Measurements from ENCODE around the gene TUSC2. TPM values are rescaled to one million over a fixed set of nuclear protein-coding genes. Genes with fewer than 3 reads are reported as not detected.

TUSC2 gene
- total and polyA plus RNA-seq, 5 donors: 28.9 to 34.9 (median 31.1) TPM

GRCh38 chr3:50297896-50298725 is 29.9 kb downstream of the TUSC2 start:
- 40% methylated on average over 9 of the region's 9 CpGs for WGBS
- ATAC-seq (no peak), DNase-seq (peak in 1 of 3 donors; percentile 69)
- Histone ChIP-seq H3K9me3 (ENCODE audit: control insufficient read depth, low read length) (no peaks in the 10 kb centered on the region), H3K4me3 (ENCODE audit: low read length) (peak overlapping the region; percentile 38), H3K27me3 (ENCODE audit: control insufficient read depth, insufficient read depth) (no peaks in the 10 kb centered on the region), H3K4me1 (ENCODE audit: control insufficient read depth, insufficient read depth, low read length) (peaks cover 10% of the 10 kb centered on the region), H3K27ac (ENCODE audit: low read length) (no peak overlapping the region)
- intact Hi-C loops (cut with DNase I): no loop called here

GRCh38 chr3:50297384-50297775 is 30.6 kb downstream of the TUSC2 start:
- H3K4me1 ChIP-seq (ENCODE audit: control insufficient read depth, insufficient read depth, low read length): peaks cover 13% of the 10 kb centered on the region
- 91% methylated on average over 2 of the region's 2 CpGs for WGBS
- H3K4me3 ChIP-seq (ENCODE audit: low read length): no peak overlapping the region
- H3K27me3 ChIP-seq (ENCODE audit: control insufficient read depth, insufficient read depth): no peaks in the 10 kb centered on the region
- DNase-seq (peak in 1 of 3 donors; percentile 64), ATAC-seq (no peak)
- H3K9me3 ChIP-seq (ENCODE audit: control insufficient read depth, low read length): no peaks in the 10 kb centered on the region
- intact Hi-C loops (cut with DNase I): no loop called here
- no peak overlapping the region for H3K27ac ChIP-seq (ENCODE audit: low read length)

GRCh38 chr3:50296721-50297383 is 31.2 kb downstream of the TUSC2 start:
- Histone ChIP-seq H3K27me3 (ENCODE audit: control insufficient read depth, insufficient read depth) (no peaks in the 10 kb centered on the region), H3K4me1 (ENCODE audit: control insufficient read depth, insufficient read depth, low read length) (peaks cover 13% of the 10 kb centered on the region), H3K27ac (ENCODE audit: low read length) (no peak overlapping the region), H3K4me3 (ENCODE audit: low read length) (no peak overlapping the region), H3K9me3 (ENCODE audit: control insufficient read depth, low read length) (no peaks in the 10 kb centered on the region)
- intact Hi-C loops (cut with DNase I): no loop called here
- 94% methylated on average over 18 of the region's 18 CpGs for WGBS
- ATAC-seq (no peak), DNase-seq (peak in 1 of 3 donors; percentile 68)

- intact Hi-C loops (cut with DNase I): no loop called here
- ATAC-seq (no peak), DNase-seq (no peak)
- Histone ChIP-seq H3K4me3 (ENCODE audit: low read length) (no peak overlapping the region), H3K27me3 (ENCODE audit: control insufficient read depth, insufficient read depth) (no peaks in the 10 kb centered on the region), H3K27ac (ENCODE audit: low read length) (no peak overlapping the region), H3K9me3 (ENCODE audit: control insufficient read depth, low read length) (no peaks in the 10 kb centered on the region), H3K4me1 (ENCODE audit: control insufficient read depth, insufficient read depth, low read length) (peaks cover 16% of the 10 kb centered on the region)
- 81% methylated on average over 8 of the region's 8 CpGs for WGBS
Observed at GRCh38 chr3:50295553-50296431, 32.2 kb downstream of the TUSC2 start.

GRCh38 chr3:50294492-50295403 is 33.3 kb downstream of the TUSC2 start:
- peak in 1 of 3 donors; percentile 64 for DNase-seq
- Histone ChIP-seq H3K27me3 (ENCODE audit: control insufficient read depth, insufficient read depth) (no peaks in the 10 kb centered on the region), H3K4me1 (ENCODE audit: control insufficient read depth, insufficient read depth, low read length) (peaks cover 10% of the 10 kb centered on the region), H3K27ac (ENCODE audit: low read length) (no peak overlapping the region), H3K4me3 (ENCODE audit: low read length) (no peak overlapping the region), H3K9me3 (ENCODE audit: control insufficient read depth, low read length) (no peaks in the 10 kb centered on the region)
- 90% methylated on average over 22 of the region's 22 CpGs for WGBS
- ATAC-seq: no peak
- intact Hi-C loops (cut with DNase I): no loop called here

- no peaks in the 10 kb centered on the region for H3K9me3 ChIP-seq (ENCODE audit: control insufficient read depth, low read length)
- ATAC-seq (no peak), DNase-seq (no peak)
- intact Hi-C loops (cut with DNase I): no loop called here
- no peak overlapping the region for H3K4me3 ChIP-seq (ENCODE audit: low read length)
- 84% methylated on average over 4 of the region's 4 CpGs for WGBS
- H3K27ac ChIP-seq (ENCODE audit: low read length): no peak overlapping the region
- no peaks in the 10 kb centered on the region for H3K27me3 ChIP-seq (ENCODE audit: control insufficient read depth, insufficient read depth)
- peaks cover 10% of the 10 kb centered on the region for H3K4me1 ChIP-seq (ENCODE audit: control insufficient read depth, insufficient read depth, low read length)
Observed at GRCh38 chr3:50294089-50294488, 33.9 kb downstream of the TUSC2 start.

GRCh38 chr3:50293079-50293801 is 34.8 kb downstream of the TUSC2 start:
- Histone ChIP-seq H3K4me3 (ENCODE audit: low read length) (no peak overlapping the region), H3K4me1 (ENCODE audit: control insufficient read depth, insufficient read depth, low read length) (peaks cover 7% of the 10 kb centered on the region), H3K9me3 (ENCODE audit: control insufficient read depth, low read length) (no peaks in the 10 kb centered on the region), H3K27ac (ENCODE audit: low read length) (peak overlapping the region; percentile 80), H3K27me3 (ENCODE audit: control insufficient read depth, insufficient read depth) (no peaks in the 10 kb centered on the region)
- 76% methylated on average over 12 of the region's 12 CpGs for WGBS
- DNase-seq (peak in 1 of 3 donors; percentile 69), ATAC-seq (no peak)
- intact Hi-C loops (cut with DNase I): no loop called here

GRCh38 chr3:50292159-50293078 is 35.6 kb downstream of the TUSC2 start, which contains the start of gene IFRD2:
TSS of gene IFRD2 (minus strand) at chr3:50292429. CDS start at chr3:50292274, 155 bp downstream.
- H3K27ac ChIP-seq (ENCODE audit: low read length): peak within 1 kb of the TSS; percentile 80
- ATAC-seq (peak; percentile 93 to 95), DNase-seq (peak; percentile 98 to 99 (median 99))
- no peaks in the 10 kb centered on the region for H3K27me3 ChIP-seq (ENCODE audit: control insufficient read depth, insufficient read depth)
- WGBS: under 1% methylated on average over 67 of the region's 67 CpGs
- intact Hi-C loops (cut with DNase I): no loop called here
- peaks cover 5% of the 10 kb centered on the region for H3K4me1 ChIP-seq (ENCODE audit: control insufficient read depth, insufficient read depth, low read length)
- no peaks in the 10 kb centered on the region for H3K9me3 ChIP-seq (ENCODE audit: control insufficient read depth, low read length)
- H3K4me3 ChIP-seq (ENCODE audit: low read length): peak within 1 kb of the TSS; percentile 79

- peaks cover 5% of the 10 kb centered on the region for H3K4me1 ChIP-seq (ENCODE audit: control insufficient read depth, insufficient read depth, low read length)
- DNase-seq: peak; percentile 33 to 74 (median 71)
- H3K9me3 ChIP-seq (ENCODE audit: control insufficient read depth, low read length): no peaks in the 10 kb centered on the region
- no peaks in the 10 kb centered on the region for H3K27me3 ChIP-seq (ENCODE audit: control insufficient read depth, insufficient read depth)
- no peak for ATAC-seq
- 87% methylated on average over 16 of the region's 16 CpGs for WGBS
- no peak overlapping the region for H3K27ac ChIP-seq (ENCODE audit: low read length)
- no peak overlapping the region for H3K4me3 ChIP-seq (ENCODE audit: low read length)
- intact Hi-C loops (cut with DNase I): no loop called here
Observed at GRCh38 chr3:50290161-50290641, 37.8 kb downstream of the TUSC2 start.

Measured in right cardiac atrium (tissue), 5 donors.